ENCODE results near the gene MTHFD1L. TPM values are rescaled to one million over a fixed set of nuclear protein-coding genes. Genes with fewer than 3 reads are reported as not detected.
A peak's percentile ranks its signal among the peaks of the same experiment; 100 is the strongest.

MTHFD1L gene
- total and polyA plus RNA-seq, 3 donors from 2014 or later = 23.4 to 35.3 (median 29.5) TPM

DNA sequence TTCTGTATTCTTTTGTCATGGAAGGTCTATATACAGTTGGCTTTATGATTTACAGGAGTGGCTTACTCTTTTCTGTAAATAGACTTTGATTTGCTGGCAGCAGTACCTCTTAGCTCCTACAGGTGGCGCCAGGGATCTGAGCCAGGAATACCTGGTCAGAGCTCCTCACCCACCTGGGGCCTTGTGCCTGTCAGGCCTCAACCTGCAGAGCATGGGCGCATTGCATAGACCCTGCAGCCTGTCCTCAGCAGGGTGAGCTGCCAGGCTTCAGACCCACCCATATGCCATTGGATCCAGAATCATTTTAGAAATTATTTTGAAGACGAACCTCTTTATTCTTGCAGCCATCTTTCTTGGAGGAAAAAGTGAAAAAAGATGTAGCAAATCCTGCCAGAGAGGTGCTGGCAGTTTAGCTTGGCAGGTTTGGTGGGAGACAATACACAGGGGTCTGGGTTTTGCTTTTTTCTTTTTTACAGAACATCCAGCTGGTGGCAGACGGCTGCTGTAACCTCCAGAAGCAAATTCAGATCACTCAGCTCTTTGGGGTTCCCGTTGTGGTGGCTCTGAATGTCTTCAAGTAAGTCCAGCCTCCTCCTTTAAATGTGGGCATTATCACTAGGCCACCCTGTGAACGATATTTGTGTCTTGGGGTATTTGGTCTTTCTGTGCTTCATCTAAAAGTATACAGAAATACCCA, 149.1 kb downstream of the MTHFD1L start:
- Histone ChIP-seq H3K4me3 (no peak overlapping the region), H3K36me3 (ENCODE audit: low read depth, missing control alignments) (no peaks in the 10 kb centered on the region), H3K9me3 (no peaks in the 10 kb centered on the region), H3K4me1 (no peaks in the 10 kb centered on the region), H3K27me3 (no peaks in the 10 kb centered on the region), H3K27ac (no peak overlapping the region)
- TF ChIP-seq CTCF (IDR thresholded peaks at IDR 0.05) (peak; percentile 90 to 99 (median 93)), POLR2A (IDR thresholded peaks at IDR 0.05) (no peak)
- 48 to 51% methylated on average over 6 of the region's 6 CpGs for WGBS, 2 donors
- DNase-seq = peak; percentile 77
- intact Hi-C loops (cut with DNase I; ENCODE audit: low total_unique reads) = no loop called here

- Histone ChIP-seq H3K4me3 (no peak overlapping the region), H3K9me3 (no peaks in the 10 kb centered on the region), H3K27ac (no peak overlapping the region), H3K4me1 (peaks cover 5% of the 10 kb centered on the region), H3K27me3 (no peaks in the 10 kb centered on the region), H3K36me3 (ENCODE audit: low read depth, missing control alignments) (no peaks in the 10 kb centered on the region)
- TF ChIP-seq POLR2A (IDR thresholded peaks at IDR 0.05) = no peak
- 85 to 89% methylated on average over 12 of the region's 12 CpGs for WGBS, 2 donors
- no peak for DNase-seq
- intact Hi-C loops (cut with DNase I; ENCODE audit: low total_unique reads) = no loop called here
Measured at GRCh38 chr6:151015101-151015700, 149.7 kb downstream of the MTHFD1L start.

DNA sequence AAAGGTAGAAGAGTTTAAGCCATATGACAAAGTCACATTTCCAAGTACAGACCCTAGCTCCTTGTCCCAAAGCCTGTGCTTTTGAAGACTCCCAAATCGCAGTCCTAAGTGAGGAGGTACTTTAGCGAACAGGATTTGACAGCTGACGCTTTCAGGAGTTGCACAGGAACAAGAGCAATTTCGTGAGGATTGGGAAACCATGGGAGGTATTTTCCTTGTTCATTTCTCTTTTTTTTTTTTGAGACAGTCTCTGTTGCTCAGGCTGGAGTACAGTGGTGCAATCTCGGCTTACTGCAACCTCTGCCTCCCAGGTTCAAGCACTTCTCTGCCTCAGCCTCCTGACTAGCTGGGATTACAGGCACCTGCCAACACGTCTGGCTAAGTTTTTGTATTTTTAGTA, 150.6 kb downstream of the MTHFD1L start:
- Histone ChIP-seq H3K4me1 (peaks cover 6% of the 10 kb centered on the region), H3K36me3 (ENCODE audit: low read depth, missing control alignments) (no peaks in the 10 kb centered on the region), H3K9me3 (no peaks in the 10 kb centered on the region), H3K27ac (no peak overlapping the region), H3K4me3 (no peak overlapping the region), H3K27me3 (no peaks in the 10 kb centered on the region)
- TF ChIP-seq POLR2A (IDR thresholded peaks at IDR 0.05) (no peak), CTCF (IDR thresholded peaks at IDR 0.05) (no peak)
- no peak for DNase-seq
- intact Hi-C loops (cut with DNase I; ENCODE audit: low total_unique reads) = no loop called here
- 91 to 94% methylated on average over 6 of the region's 6 CpGs for WGBS, 2 donors

- intact Hi-C loops (cut with DNase I; ENCODE audit: low total_unique reads) = no loop called here
- Histone ChIP-seq H3K4me3 (no peak overlapping the region), H3K9me3 (no peaks in the 10 kb centered on the region), H3K27me3 (no peaks in the 10 kb centered on the region), H3K4me1 (peaks cover 14% of the 10 kb centered on the region), H3K27ac (no peak overlapping the region), H3K36me3 (ENCODE audit: low read depth, missing control alignments) (no peaks in the 10 kb centered on the region)
- TF ChIP-seq CTCF (IDR thresholded peaks at IDR 0.05) (no peak), POLR2A (IDR thresholded peaks at IDR 0.05) (no peak)
- WGBS, 2 donors = 89 to 90% methylated on average over 8 of the region's 8 CpGs
- no peak for DNase-seq
Measured at GRCh38 chr6:151018046-151018445, 152.5 kb downstream of the MTHFD1L start.

DNA sequence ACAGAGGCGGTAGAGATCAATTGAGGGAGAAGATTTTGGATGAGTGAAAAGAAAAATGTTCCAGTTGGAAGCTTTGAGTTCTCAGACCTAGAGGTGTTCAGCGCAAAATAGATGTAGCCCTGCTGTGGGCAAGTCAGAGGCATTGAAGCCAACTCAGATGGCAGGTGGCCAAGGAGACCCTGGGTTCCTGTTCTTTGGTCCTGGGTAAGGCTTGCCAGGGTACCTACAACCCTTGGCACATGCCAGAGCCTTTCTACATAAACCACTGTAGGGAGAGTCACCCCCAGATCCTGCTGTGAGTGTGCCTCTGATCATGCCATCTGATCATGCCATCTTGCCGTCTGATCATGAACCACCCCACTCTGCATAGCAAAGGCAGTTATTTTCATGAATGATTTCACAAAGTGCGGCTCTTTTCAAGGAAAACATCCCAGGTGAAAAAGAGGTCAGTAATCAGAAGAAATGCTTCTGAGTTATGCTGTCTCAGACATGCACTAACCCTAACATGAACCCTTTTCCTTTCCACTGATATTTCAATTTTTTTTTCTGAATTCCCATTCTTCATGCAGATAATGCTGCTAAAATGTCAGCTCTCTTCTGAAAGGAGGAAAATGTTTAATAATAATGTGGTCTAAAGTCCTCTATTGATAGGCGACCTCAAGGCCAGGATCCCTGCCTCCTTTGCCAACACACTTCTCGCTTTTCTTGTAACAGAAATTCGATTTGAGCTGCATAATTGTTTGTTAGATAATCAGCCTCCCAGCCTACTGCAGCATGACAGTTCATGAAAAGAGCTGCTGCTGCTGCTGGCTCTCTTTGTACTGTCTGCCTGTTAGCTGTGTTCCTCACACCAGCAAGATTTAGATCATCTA, 153.6 kb downstream of the MTHFD1L start:
- H3K27ac ChIP-seq = peak overlapping the region in 1 of 2 donors; percentile 2
- no peaks in the 10 kb centered on the region for H3K36me3 ChIP-seq (ENCODE audit: low read depth, missing control alignments)
- intact Hi-C loops (cut with DNase I; ENCODE audit: low total_unique reads) = no loop called here
- WGBS, 2 donors = 54 to 62% methylated on average over 7 of the region's 7 CpGs
- no peaks in the 10 kb centered on the region for H3K27me3 ChIP-seq
- no peaks in the 10 kb centered on the region for H3K9me3 ChIP-seq
- TF ChIP-seq CTCF (IDR thresholded peaks at IDR 0.05) (no peak), POLR2A (IDR thresholded peaks at IDR 0.05) (no peak)
- peaks cover 14% of the 10 kb centered on the region for H3K4me1 ChIP-seq
- peak; percentile 74 for DNase-seq
- no peak overlapping the region for H3K4me3 ChIP-seq
